Measurements from ENCODE around the gene SBDS.

DNA sequence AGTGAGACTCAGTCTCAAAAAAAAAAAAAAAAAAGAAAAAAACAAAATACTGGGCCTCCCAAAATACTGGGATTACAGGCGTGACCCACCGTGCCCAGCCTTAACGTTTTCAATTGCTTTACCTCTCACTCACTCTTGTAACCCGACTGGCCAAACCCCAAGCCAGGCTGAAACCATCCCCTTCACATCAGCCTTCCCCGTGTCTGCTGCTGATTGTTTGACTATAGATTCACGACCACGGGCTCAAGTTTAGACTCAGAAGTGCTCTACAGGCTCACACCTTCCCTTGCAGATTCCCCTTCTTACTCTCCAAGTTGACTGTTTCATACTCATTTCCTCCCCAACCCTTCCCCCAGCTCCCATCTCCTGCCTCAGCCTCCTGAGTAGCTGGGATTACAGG is 23.6 kb upstream of the SBDS start:
- TF ChIP-seq, protein P1, sequence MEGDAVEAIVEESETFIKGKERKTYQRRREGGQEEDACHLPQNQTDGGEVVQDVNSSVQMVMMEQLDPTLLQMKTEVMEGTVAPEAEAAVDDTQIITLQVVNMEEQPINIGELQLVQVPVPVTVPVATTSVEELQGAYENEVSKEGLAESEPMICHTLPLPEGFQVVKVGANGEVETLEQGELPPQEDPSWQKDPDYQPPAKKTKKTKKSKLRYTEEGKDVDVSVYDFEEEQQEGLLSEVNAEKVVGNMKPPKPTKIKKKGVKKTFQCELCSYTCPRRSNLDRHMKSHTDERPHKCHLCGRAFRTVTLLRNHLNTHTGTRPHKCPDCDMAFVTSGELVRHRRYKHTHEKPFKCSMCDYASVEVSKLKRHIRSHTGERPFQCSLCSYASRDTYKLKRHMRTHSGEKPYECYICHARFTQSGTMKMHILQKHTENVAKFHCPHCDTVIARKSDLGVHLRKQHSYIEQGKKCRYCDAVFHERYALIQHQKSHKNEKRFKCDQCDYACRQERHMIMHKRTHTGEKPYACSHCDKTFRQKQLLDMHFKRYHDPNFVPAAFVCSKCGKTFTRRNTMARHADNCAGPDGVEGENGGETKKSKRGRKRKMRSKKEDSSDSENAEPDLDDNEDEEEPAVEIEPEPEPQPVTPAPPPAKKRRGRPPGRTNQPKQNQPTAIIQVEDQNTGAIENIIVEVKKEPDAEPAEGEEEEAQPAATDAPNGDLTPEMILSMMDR (IDR thresholded peaks at IDR 0.05), result no peak
- TF ChIP-seq POLR2A (IDR thresholded peaks at IDR 0.05), result no peak

Measured in right lobe of liver (tissue), 4 donors.